Kidney epithelial cell (primary cell): Measurements from ENCODE around the gene RAB5B. TPM values are rescaled to one million over a fixed set of nuclear protein-coding genes. Genes with fewer than 3 reads are reported as not detected.

Source experiments
- DNase-seq: peaks from one replicate; pipeline ENCODE4 v3.0.0-alpha.2; 2010; ENCODE audit warnings: low read depth
- H3K27me3 ChIP-seq: 2 replicates; pipeline ENCODE4 v1.6.0; 2011; ENCODE audit warnings: low read length; ENCODE audit not compliant: control insufficient read depth, insufficient read depth
- H3K36me3 ChIP-seq: 2 replicates; pipeline ENCODE4 v1.5.1; 2011; ENCODE audit warnings: low read length; ENCODE audit not compliant: control insufficient read depth, insufficient read depth
- H3K4me3 ChIP-seq: 2 replicates; pipeline ENCODE4 v1.5.1; 2011; ENCODE audit warnings: low read depth, mild to moderate bottlenecking, control low read depth, low read length
- CTCF ChIP-seq: IDR thresholded peaks from 2 replicates; pipeline ENCODE4 v1.5.1; 2011; ENCODE audit warnings: mild to moderate bottlenecking, moderate library complexity, low read length, control low read depth, inconsistent platforms; ENCODE audit not compliant: insufficient read depth, poor library complexity, severe bottlenecking
- total RNA-seq: library from RNA; depleted of rRNA; stranded (reverse); fragments of >200 nt; gene quantifications from 2 replicates; pipeline ENCODE4 v1.2.3, GENCODE V29; 2015

RAB5B gene
- total RNA-seq, 1 donor from 2014 or later, result 81.0 TPM

- Histone ChIP-seq H3K27me3 (no peaks in the 10 kb centered on the region), H3K4me3 (no peak overlapping the region), H3K36me3 (no peaks in the 10 kb centered on the region)
- TF ChIP-seq CTCF, result no peak
- no peak for DNase-seq
Observed at GRCh38 chr12:55938826-55939501, 34.9 kb upstream of the RAB5B start.

GRCh38 chr12:55940065-55940732 lies 33.7 kb upstream of the RAB5B start:
- Histone ChIP-seq H3K4me3 (no peak overlapping the region), H3K36me3 (no peaks in the 10 kb centered on the region), H3K27me3 (no peaks in the 10 kb centered on the region)
- peak; percentile 92 for TF ChIP-seq CTCF
- no peak for DNase-seq

GRCh38 chr12:55942055-55942454 lies 31.8 kb upstream of the RAB5B start:
- no peak for TF ChIP-seq CTCF
- H3K36me3 ChIP-seq, result no peaks in the 10 kb centered on the region
- H3K4me3 ChIP-seq, result no peak overlapping the region
- no peak for DNase-seq
- no peaks in the 10 kb centered on the region for H3K27me3 ChIP-seq

- no peak for TF ChIP-seq CTCF
- no peak for DNase-seq
- H3K36me3 ChIP-seq, result no peaks in the 10 kb centered on the region
- H3K27me3 ChIP-seq, result no peaks in the 10 kb centered on the region
- H3K4me3 ChIP-seq, result no peak overlapping the region
Observed at GRCh38 chr12:55942577-55943136, 31.2 kb upstream of the RAB5B start.

- H3K36me3 ChIP-seq, result no peaks in the 10 kb centered on the region
- no peak overlapping the region for H3K4me3 ChIP-seq
- DNase-seq, result no peak
- no peak for TF ChIP-seq CTCF
- H3K27me3 ChIP-seq, result no peaks in the 10 kb centered on the region
Observed at GRCh38 chr12:55946553-55946952, 27.3 kb upstream of the RAB5B start.

- no peaks in the 10 kb centered on the region for H3K27me3 ChIP-seq
- H3K4me3 ChIP-seq, result no peak overlapping the region
- no peaks in the 10 kb centered on the region for H3K36me3 ChIP-seq
- no peak for DNase-seq
- TF ChIP-seq CTCF, result no peak
Observed at GRCh38 chr12:55955344-55955743, 18.5 kb upstream of the RAB5B start.
